22Rv1 (cell line): Measurements from ENCODE around the gene EVA1A.

Experiments used
- ZFX ChIP-seq: fragments of 450-650 bp; IDR thresholded peaks from 2 replicates; pipeline ENCODE4 v1.6.1; 2017; ENCODE audit warnings: antibody characterized with exemption, borderline replicate concordance
- TF ChIP-seq, protein P1 (sequence below): fragments of 450-650 bp; IDR thresholded peaks from 2 replicates; pipeline ENCODE4 v1.5.1; 2017; ENCODE audit warnings: mild to moderate bottlenecking

DNA sequence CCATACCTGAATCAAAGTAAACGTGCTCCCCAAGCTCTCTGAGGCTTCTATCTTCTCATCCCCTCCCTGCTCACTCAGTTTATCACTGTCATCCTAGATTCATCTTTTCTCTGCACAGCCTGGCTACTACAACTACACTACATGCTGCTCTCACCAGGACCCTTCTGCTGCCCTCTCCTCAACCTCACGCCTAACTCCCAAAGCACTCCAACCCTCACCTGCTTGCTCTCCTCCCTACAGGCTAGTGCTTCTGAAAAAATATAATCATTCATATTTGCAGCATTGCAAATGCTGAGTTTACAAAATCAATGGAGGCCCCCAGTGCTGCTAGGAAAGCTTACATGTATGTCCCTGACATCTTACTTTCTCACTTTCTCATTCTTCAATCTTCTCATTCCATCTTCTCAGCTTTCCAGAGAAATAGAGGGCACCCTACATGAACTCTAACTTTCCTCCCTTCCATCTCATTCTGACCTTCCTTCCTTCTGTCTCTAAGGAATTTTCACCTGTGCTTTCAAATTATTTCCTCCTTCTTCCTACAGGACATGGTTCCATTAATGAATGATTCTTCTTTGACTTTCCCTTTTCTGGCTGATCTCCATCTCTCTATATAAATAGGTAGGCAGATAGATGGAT lies 36.3 kb downstream of the EVA1A start:
- TF ChIP-seq, protein P1, sequence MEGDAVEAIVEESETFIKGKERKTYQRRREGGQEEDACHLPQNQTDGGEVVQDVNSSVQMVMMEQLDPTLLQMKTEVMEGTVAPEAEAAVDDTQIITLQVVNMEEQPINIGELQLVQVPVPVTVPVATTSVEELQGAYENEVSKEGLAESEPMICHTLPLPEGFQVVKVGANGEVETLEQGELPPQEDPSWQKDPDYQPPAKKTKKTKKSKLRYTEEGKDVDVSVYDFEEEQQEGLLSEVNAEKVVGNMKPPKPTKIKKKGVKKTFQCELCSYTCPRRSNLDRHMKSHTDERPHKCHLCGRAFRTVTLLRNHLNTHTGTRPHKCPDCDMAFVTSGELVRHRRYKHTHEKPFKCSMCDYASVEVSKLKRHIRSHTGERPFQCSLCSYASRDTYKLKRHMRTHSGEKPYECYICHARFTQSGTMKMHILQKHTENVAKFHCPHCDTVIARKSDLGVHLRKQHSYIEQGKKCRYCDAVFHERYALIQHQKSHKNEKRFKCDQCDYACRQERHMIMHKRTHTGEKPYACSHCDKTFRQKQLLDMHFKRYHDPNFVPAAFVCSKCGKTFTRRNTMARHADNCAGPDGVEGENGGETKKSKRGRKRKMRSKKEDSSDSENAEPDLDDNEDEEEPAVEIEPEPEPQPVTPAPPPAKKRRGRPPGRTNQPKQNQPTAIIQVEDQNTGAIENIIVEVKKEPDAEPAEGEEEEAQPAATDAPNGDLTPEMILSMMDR: no peak
- no peak for TF ChIP-seq ZFX
